Activated naive CD8-positive, alpha-beta T cell (primary cell): ENCODE measurements around the gene CCDC134.

Experiments used
- H3K27ac Mint-ChIP-seq: one replicate; pipeline ENCODE4 v1.8.0; 2021; ENCODE audit warnings: mixed read lengths
- H3K27me3 Mint-ChIP-seq: one replicate; pipeline ENCODE4 v1.8.0; 2021; ENCODE audit warnings: mixed read lengths
- H3K36me3 Mint-ChIP-seq: one replicate; pipeline ENCODE4 v1.8.0; 2021; ENCODE audit warnings: mixed read lengths
- H3K4me1 Mint-ChIP-seq: one replicate; pipeline ENCODE4 v1.8.0; 2021; ENCODE audit warnings: low read depth, mixed read lengths
- H3K4me3 Mint-ChIP-seq: one replicate; pipeline ENCODE4 v1.8.0; 2021; ENCODE audit warnings: mild to moderate bottlenecking, mixed read lengths
- H3K9me3 Mint-ChIP-seq: one replicate; pipeline ENCODE4 v1.8.0; 2021; ENCODE audit warnings: low read depth, mixed read lengths

The CCDC134 gene

GRCh38 chr22:41777749-41778425 lies 22.6 kb upstream of the CCDC134 start:
- Mint-ChIP-seq H3K4me3 (no peak overlapping the region), H3K27me3 (no peaks in the 10 kb centered on the region), H3K27ac (peak overlapping the region; percentile 54), H3K9me3 (no peaks in the 10 kb centered on the region), H3K4me1 (peaks cover 49% of the 10 kb centered on the region), H3K36me3 (no peaks in the 10 kb centered on the region)

- Mint-ChIP-seq H3K27me3 (no peaks in the 10 kb centered on the region), H3K4me1 (peaks cover 65% of the 10 kb centered on the region), H3K27ac (peak overlapping the region; percentile 100), H3K9me3 (no peaks in the 10 kb centered on the region), H3K36me3 (peaks cover 3% of the 10 kb centered on the region), H3K4me3 (peak overlapping the region; percentile 87)
Observed at GRCh38 chr22:41779929-41780505, 20.5 kb upstream of the CCDC134 start.

DNA sequence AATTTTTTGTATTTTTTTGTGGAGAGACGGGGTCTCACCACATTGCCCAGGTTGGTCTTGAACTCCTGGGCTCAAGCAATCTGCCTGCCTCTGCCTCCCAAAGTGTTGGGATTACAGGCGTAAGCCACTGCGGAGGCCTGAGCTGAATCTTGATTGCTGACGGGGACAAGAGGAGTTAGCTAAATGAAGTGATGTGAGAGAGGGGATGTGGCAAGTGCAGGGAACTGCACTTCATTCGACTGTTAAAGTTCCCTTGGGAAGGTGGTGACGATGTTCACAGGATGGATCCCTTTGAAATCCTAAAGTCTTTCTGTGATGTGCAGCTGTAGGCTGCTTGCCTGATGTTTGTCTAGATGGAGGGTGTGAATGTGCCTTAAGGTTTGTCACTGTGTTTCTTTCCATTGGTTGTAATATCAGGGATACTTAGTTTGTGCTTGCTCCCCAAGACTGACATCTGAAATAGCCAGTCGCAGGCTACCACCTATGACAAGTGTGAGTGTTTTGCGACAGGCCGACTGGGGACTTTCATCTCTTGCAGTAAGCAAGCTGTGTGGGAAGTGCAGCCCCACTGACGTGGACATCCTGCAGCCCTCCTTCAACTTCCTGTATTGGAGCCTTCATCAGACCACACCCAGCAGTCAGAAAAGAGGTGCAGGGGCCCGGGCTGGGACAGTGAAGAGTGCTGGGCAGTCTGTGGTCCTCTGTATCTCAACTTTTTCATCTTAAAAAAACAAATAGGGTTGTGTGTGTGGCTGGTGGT lies 19.6 kb upstream of the CCDC134 start:
- Mint-ChIP-seq H3K27me3 (no peaks in the 10 kb centered on the region), H3K4me3 (peak overlapping the region; percentile 87), H3K9me3 (no peaks in the 10 kb centered on the region), H3K36me3 (peaks cover 3% of the 10 kb centered on the region), H3K4me1 (peaks cover 65% of the 10 kb centered on the region), H3K27ac (peak overlapping the region; percentile 100)

- Mint-ChIP-seq H3K4me3 (peak overlapping the region; percentile 87), H3K4me1 (peaks cover 65% of the 10 kb centered on the region), H3K27me3 (no peaks in the 10 kb centered on the region), H3K9me3 (no peaks in the 10 kb centered on the region), H3K27ac (peak overlapping the region; percentile 100), H3K36me3 (peaks cover 3% of the 10 kb centered on the region)
Observed at GRCh38 chr22:41781507-41781906, 19.0 kb upstream of the CCDC134 start.

- H3K4me3 Mint-ChIP-seq: peak overlapping the region; percentile 87
- peak overlapping the region; percentile 100 for H3K27ac Mint-ChIP-seq
- no peaks in the 10 kb centered on the region for H3K27me3 Mint-ChIP-seq
- peaks cover 73% of the 10 kb centered on the region for H3K4me1 Mint-ChIP-seq
- H3K9me3 Mint-ChIP-seq: no peaks in the 10 kb centered on the region
- peaks cover 3% of the 10 kb centered on the region for H3K36me3 Mint-ChIP-seq
Observed at GRCh38 chr22:41782316-41782715, 18.2 kb upstream of the CCDC134 start.

GRCh38 chr22:41782751-41783150 lies 17.7 kb upstream of the CCDC134 start:
- H3K4me3 Mint-ChIP-seq: peak overlapping the region; percentile 87
- peak overlapping the region; percentile 100 for H3K27ac Mint-ChIP-seq
- no peaks in the 10 kb centered on the region for H3K27me3 Mint-ChIP-seq
- no peaks in the 10 kb centered on the region for H3K9me3 Mint-ChIP-seq
- H3K36me3 Mint-ChIP-seq: peaks cover 3% of the 10 kb centered on the region
- H3K4me1 Mint-ChIP-seq: peaks cover 74% of the 10 kb centered on the region

DNA sequence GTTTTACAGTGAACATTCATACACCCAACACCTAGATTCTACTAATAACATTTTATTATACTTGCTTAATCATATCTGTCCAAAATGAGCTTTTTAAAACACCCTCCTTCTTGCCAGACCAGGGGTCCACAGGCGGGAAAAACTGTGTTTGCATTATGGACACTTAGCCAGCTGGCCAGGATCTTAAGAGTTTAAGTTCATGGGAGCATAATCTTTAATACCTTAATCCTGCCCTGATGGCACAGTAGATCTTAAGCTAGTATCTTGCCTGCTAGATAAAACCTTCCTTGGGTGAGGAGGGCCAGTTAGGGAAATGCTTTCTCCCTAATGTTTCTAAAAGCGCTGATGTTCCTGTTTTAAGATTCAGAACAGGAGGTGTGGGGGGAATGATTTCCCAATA lies 13.1 kb upstream of the CCDC134 start:
- no peaks in the 10 kb centered on the region for H3K9me3 Mint-ChIP-seq
- peaks cover 35% of the 10 kb centered on the region for H3K4me1 Mint-ChIP-seq
- H3K4me3 Mint-ChIP-seq: no peak overlapping the region
- H3K27me3 Mint-ChIP-seq: no peaks in the 10 kb centered on the region
- H3K27ac Mint-ChIP-seq: no peak overlapping the region
- peaks cover 9% of the 10 kb centered on the region for H3K36me3 Mint-ChIP-seq

GRCh38 chr22:41793871-41794270 lies 6.6 kb upstream of the CCDC134 start:
- H3K36me3 Mint-ChIP-seq: peaks cover 13% of the 10 kb centered on the region
- H3K4me1 Mint-ChIP-seq: peaks cover 2% of the 10 kb centered on the region
- H3K4me3 Mint-ChIP-seq: no peak overlapping the region
- no peak overlapping the region for H3K27ac Mint-ChIP-seq
- no peaks in the 10 kb centered on the region for H3K9me3 Mint-ChIP-seq
- H3K27me3 Mint-ChIP-seq: no peaks in the 10 kb centered on the region

DNA sequence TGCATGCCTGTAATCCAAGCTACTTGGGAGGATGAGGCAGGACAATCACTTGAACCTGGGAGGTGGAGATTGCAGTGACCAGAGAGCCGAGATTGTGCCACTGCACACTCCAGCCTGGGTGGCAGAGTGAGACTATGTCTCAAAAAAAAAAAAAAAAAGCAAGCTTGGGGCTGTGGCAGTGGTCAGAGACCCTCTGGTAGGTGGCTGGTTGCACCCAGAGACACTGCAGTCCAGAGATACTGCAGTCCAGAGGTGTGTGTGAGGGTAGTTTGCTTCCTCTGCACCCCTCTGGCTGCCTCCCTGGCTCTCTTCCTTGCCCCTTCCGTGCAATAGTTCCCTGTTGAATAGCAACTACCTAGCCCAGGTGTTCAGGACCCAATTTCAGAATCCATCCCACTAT lies 1.7 kb upstream of the CCDC134 start:
- Mint-ChIP-seq H3K4me3 (peak overlapping the region; percentile 96), H3K9me3 (no peaks in the 10 kb centered on the region), H3K36me3 (peaks cover 3% of the 10 kb centered on the region), H3K27ac (peak overlapping the region; percentile 81), H3K4me1 (peaks cover 30% of the 10 kb centered on the region), H3K27me3 (no peaks in the 10 kb centered on the region)

DNA sequence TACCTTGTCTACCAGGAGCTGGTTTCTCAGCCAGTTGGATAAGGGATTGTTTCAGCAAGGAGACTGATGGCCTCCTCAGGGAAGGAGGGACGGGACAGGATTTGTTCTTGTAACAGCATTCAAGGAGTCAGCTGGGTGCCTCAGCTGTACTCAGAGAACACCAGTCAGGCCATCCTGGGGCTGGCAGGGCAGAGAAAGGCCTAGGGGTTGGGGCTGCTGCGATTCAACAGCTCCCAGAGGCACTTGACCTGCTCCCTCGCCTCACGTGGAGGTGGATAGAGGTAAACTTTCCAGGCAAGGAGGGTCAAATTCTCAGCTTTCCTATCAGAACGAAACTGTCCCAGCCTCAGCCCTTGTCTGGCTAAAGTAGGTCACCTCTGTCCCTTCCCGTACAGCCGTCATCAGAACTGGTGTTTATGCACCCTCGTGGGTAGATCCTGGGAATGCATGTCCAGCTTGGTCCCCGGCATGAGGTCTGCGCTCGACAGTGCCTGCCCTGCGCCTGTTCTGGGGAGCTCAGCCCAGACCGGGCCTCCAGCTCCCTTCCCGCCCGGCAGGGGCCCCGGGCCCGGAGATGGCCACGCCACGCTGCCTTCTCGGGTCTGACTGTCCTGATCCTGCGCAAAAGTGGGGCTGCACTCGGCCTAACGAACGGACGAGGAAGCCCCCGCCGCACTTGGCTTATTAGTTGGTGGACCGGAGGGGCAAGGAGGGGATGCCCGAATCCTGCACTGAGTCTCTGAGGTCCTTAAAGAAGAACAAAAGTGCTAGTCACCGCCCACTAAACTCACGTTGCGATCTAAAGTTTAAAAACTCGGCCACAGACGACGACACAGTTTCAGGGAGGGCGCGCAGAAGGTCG lies 762 bp upstream of the CCDC134 start:
- Mint-ChIP-seq H3K36me3 (no peaks in the 10 kb centered on the region), H3K27ac (peak overlapping the region; percentile 95), H3K9me3 (no peaks in the 10 kb centered on the region), H3K4me1 (peaks cover 35% of the 10 kb centered on the region), H3K4me3 (peak overlapping the region; percentile 96), H3K27me3 (no peaks in the 10 kb centered on the region)

DNA sequence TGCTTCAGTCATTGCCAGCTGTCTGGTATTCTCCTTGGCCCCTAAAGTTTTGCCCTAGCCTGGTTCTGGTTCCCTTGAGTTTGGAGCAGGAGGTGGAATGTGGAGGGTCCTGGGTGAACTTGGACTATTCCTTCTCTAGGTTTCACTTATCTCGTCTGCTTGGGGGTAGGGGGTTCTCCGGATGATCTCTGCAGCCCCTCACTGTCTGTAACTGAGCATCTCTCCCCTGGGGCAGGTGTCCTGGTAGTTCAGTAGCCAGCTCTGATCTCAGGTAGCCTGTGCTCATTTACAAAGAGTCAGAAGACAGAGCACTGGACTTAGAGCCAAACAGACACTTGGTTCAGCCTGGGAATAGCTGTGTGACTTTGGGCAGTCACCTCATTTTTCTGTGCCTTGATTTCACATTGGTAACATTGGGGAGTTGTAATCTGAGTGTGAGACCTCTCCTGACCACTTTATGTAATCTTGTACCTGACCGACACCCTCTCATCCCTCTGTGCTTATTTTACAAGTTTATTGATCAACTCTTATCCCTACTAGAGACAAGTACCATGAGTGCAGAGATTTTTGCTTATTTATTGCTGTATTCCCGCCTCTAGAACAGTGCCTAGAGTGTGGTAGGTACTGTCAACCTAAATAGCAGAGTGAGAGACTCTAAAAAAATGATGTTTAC lies 804 bp downstream of the CCDC134 start:
- peak overlapping the region; percentile 95 for H3K27ac Mint-ChIP-seq
- H3K4me1 Mint-ChIP-seq: peaks cover 41% of the 10 kb centered on the region
- H3K36me3 Mint-ChIP-seq: no peaks in the 10 kb centered on the region
- no peaks in the 10 kb centered on the region for H3K9me3 Mint-ChIP-seq
- peak overlapping the region; percentile 96 for H3K4me3 Mint-ChIP-seq
- no peaks in the 10 kb centered on the region for H3K27me3 Mint-ChIP-seq

DNA sequence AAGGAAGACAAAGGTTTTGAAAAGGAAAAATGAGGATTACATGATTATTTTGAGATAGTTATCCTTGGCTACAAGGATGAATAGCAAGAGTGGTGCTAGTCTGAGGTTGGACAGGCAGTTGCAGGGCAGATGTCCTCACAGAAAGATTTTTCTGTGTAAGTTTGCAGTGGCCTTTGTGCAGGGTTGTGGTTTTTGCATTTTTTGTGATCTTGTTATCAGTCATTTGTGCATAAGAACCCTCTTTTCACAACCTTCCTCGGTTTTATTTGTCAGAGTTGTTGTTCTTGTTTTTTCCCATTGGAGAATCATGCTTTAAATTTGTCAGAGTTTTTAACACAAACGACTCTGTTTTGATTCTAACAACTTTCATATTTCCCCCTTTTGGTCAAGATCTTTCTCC lies 1.4 kb downstream of the CCDC134 start:
- Mint-ChIP-seq H3K27me3 (no peaks in the 10 kb centered on the region), H3K9me3 (no peaks in the 10 kb centered on the region), H3K27ac (peak overlapping the region; percentile 95), H3K4me3 (peak overlapping the region; percentile 96), H3K36me3 (no peaks in the 10 kb centered on the region), H3K4me1 (peaks cover 41% of the 10 kb centered on the region)

DNA sequence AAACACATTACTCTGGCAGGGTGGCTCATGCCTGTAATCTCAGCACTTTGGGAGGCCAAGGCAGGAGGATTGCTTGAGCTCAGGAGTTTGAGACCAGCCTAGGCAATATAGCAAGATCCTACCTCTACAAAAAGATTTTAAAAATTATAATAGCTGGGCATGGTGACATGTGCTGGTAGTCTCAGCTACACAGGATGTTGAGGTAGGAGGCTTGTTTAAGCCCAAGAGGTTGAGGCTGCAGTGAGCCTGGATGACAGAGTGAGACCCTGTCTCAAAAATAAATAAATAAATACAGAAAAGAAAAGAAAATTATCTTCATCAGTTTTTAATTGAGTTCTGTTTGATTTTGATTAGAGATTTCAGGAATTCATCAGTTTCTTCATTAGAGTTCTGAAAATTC lies 5.2 kb downstream of the CCDC134 start:
- H3K4me3 Mint-ChIP-seq: no peak overlapping the region
- no peaks in the 10 kb centered on the region for H3K9me3 Mint-ChIP-seq
- H3K4me1 Mint-ChIP-seq: peaks cover 28% of the 10 kb centered on the region
- H3K27me3 Mint-ChIP-seq: no peaks in the 10 kb centered on the region
- H3K36me3 Mint-ChIP-seq: peaks cover 5% of the 10 kb centered on the region
- no peak overlapping the region for H3K27ac Mint-ChIP-seq

GRCh38 chr22:41808400-41808799 lies 7.9 kb downstream of the CCDC134 start:
- Mint-ChIP-seq H3K36me3 (peaks cover 5% of the 10 kb centered on the region), H3K9me3 (no peaks in the 10 kb centered on the region), H3K27ac (no peak overlapping the region), H3K4me1 (peaks cover 10% of the 10 kb centered on the region), H3K4me3 (no peak overlapping the region), H3K27me3 (no peaks in the 10 kb centered on the region)
